Testis (tissue), 2 donors: ENCODE data around the gene MAP4K2.

Source experiments
- CTCF ChIP-seq, 3 experiments: fragments of 450-650 bp in 2 of 3; fragments of 200-600 bp in 1 of 3; sonication (generic) in 1 of 3; IDR thresholded peaks; one replicate each; pipeline ENCODE4 v1.5.1; 2016 to 2019; ENCODE audit warnings: antibody characterized with exemption in 3 of 3, mild to moderate bottlenecking in 2 of 3, moderate library complexity in 1 of 3
- POLR2A ChIP-seq: fragments of 450-650 bp; IDR thresholded peaks from one replicate; pipeline ENCODE4 v1.6.1; 2017; ENCODE audit warnings: antibody characterized with exemption, mild to moderate bottlenecking, moderate library complexity

DNA sequence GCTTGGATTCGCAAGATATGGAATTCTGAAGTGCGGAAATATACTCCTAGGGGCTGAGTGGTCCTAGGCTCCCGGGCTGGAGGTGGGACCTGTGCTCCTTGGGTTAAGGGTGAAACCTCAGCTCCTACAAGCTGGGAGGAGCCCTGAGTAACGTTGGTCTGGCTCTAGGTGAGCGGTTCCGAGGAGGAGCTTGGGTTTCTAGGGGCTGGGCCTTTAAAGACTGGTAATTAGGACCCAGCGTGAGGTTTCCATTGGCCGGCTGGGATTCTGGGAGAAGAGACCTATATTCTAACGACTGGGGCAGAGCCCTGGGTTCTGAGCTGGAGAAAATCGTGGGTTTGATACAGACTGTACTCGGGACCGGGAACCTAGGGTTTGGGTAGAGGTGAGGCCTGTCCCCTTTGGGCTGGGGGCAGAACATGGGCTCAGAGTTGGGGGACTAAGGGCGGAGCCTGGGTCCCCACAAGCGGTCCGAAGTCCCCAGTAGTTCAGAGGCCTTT is 882 bp upstream of the MAP4K2 start:
- TF ChIP-seq POLR2A = no peak
- TF ChIP-seq CTCF (IDR thresholded peaks at IDR 0.05) = no peak
